Kidney (tissue), 14 donors: ENCODE measurements around the gene SERPINI1. TPM values are rescaled to one million over a fixed set of nuclear protein-coding genes. Genes with fewer than 3 reads are reported as not detected.

Experiments used
- DNase-seq, 5 donors: peaks; one replicate each; pipeline ENCODE4 v3.0.0-alpha.2; 2013 to 2020
- FAIRE-seq: peaks from 2 replicates; lab custom pipeline; 2012; peaks lifted over from hg19 to GRCh38; lab: Jason Lieb, UNC
- H3K27ac ChIP-seq, 2 donors: one replicate each; pipeline ENCODE4 v1.7.0; 2013; ENCODE audit warnings: low read depth in 2 of 2, low read length in 2 of 2, inconsistent platforms in 1 of 2
- H3K27me3 ChIP-seq: one replicate; pipeline ENCODE4 v1.7.1; 2013; ENCODE audit warnings: low read length, inconsistent platforms; ENCODE audit not compliant: control insufficient read depth, insufficient read depth
- H3K36me3 ChIP-seq, 3 donors: one replicate each; pipeline versions ENCODE4 v1.7.0 to v1.7.1; 2013; ENCODE audit warnings: low read length in 3 of 3, control low read depth in 1 of 3, inconsistent platforms in 1 of 3; ENCODE audit not compliant: insufficient read depth in 3 of 3, control insufficient read depth in 2 of 3
- H3K4me1 ChIP-seq, 3 donors: one replicate each; pipeline versions ENCODE4 v1.7.0 to v1.7.1; 2013; ENCODE audit warnings: low read length in 3 of 3, inconsistent platforms in 1 of 3, low read depth in 1 of 3; ENCODE audit not compliant: control insufficient read depth in 2 of 3, insufficient read depth in 2 of 3
- H3K4me3 ChIP-seq, 3 donors: one replicate each; pipeline versions ENCODE4 v1.7.0 to v1.8.1; 2013; ENCODE audit warnings: low read length in 3 of 3, control low read depth in 1 of 3, inconsistent platforms in 1 of 3
- H3K9ac ChIP-seq, 3 donors: one replicate each; pipeline versions ENCODE4 v1.7.0 to v1.7.1; 2013; ENCODE audit warnings: low read length in 3 of 3, control low read depth in 1 of 3, inconsistent platforms in 1 of 3
- H3K9me3 ChIP-seq, 3 donors: one replicate each; pipeline versions ENCODE4 v1.7.0 to v1.7.1; 2013; ENCODE audit warnings: low read length in 3 of 3, control low read depth in 1 of 3, inconsistent platforms in 1 of 3; ENCODE audit not compliant: control insufficient read depth in 2 of 3, insufficient read depth in 1 of 3
- CTCF ChIP-seq: IDR thresholded peaks from 3 replicates; pipeline ENCODE4 v1.5.1; 2012; ENCODE audit warnings: mild to moderate bottlenecking, moderate library complexity, borderline replicate concordance; ENCODE audit not compliant: insufficient read depth; ENCODE audit errors: extremely low read depth
- intact Hi-C: fragments of 100-400 bp; cut with DNase I; formaldehyde crosslinking; loops from one replicate; pipeline ENCODE4 v1.11.1; 2022
- polyA plus RNA-seq: library from polyadenylated mRNA; stranded (reverse); fragments of 350-450 nt; fragmentation: Illumina TruSeq; extraction: RNeasy Lipid Tissue Mini Kit (QIAGEN cat#74804); gene quantifications from one replicate; pipeline ENCODE4 v1.2.3, GENCODE V29; 2014; ENCODE audit warnings: low read depth, low replicate concordance; ENCODE audit not compliant: insufficient read depth
- total RNA-seq: library from RNA; stranded (reverse); fragmentation: NEBNext Ultra II Directional; extraction: Animal tissue kit (Norgen Biotek cat#: 25700); gene quantifications from one replicate; pipeline ENCODE4 v1.2.1, GENCODE V29; 2021
- donor health status: control.
- donor health status: control.
- donor health status: control.
- donor health status: control.
- donor health status: control.
- donor health status: DM: yes; HTN: yes; CAD: no.
- donor health status: Normal renal cell carcinoma (clear cell type).

Gene SERPINI1
- total and polyA plus RNA-seq, 2 donors from 2014 or later, result 9.5 to 35.3 TPM

- H3K36me3 ChIP-seq, result peaks cover 0 to 12% (median 8%) of the 10 kb centered on the region in 3 donors
- DNase-seq (no peak), FAIRE-seq (no peak)
- intact Hi-C loops, result no loop called here
- no peak overlapping the region for H3K4me3 ChIP-seq
- H3K27ac ChIP-seq, result no peak overlapping the region
- H3K4me1 ChIP-seq, result no peaks in the 10 kb centered on the region
- H3K27me3 ChIP-seq, result no peaks in the 10 kb centered on the region
- no peaks in the 10 kb centered on the region for H3K9me3 ChIP-seq
- H3K9ac ChIP-seq, result no peak overlapping the region
- no peak for TF ChIP-seq CTCF
These were observed 20.6 kb upstream of the SERPINI1 start for GRCh38 chr3:167714871-167715270.

GRCh38 chr3:167716920-167717319, 18.6 kb upstream of the SERPINI1 start:
- H3K27me3 ChIP-seq, result no peaks in the 10 kb centered on the region
- no peak overlapping the region for H3K4me3 ChIP-seq
- no peaks in the 10 kb centered on the region for H3K9me3 ChIP-seq
- intact Hi-C loops, result no loop called here
- H3K9ac ChIP-seq, result no peak overlapping the region
- H3K27ac ChIP-seq, result no peak overlapping the region
- no peaks in the 10 kb centered on the region for H3K4me1 ChIP-seq
- DNase-seq (peak in 2 of 5 donors; percentile 8 to 12), FAIRE-seq (no peak)
- H3K36me3 ChIP-seq, result peaks cover 0 to 10% (median 8%) of the 10 kb centered on the region in 3 donors
- TF ChIP-seq CTCF, result no peak

GRCh38 chr3:167718582-167718981, 16.9 kb upstream of the SERPINI1 start:
- no peak for FAIRE-seq
- H3K4me1 ChIP-seq, result peaks cover 0 to 3% (median 0%) of the 10 kb centered on the region in 3 donors
- H3K27ac ChIP-seq, result no peak overlapping the region
- no peak for DNase-seq
- intact Hi-C loops, result no loop called here
- TF ChIP-seq CTCF, result no peak
- H3K9me3 ChIP-seq, result no peaks in the 10 kb centered on the region
- peaks cover 0 to 10% (median 8%) of the 10 kb centered on the region in 3 donors for H3K36me3 ChIP-seq
- H3K4me3 ChIP-seq, result no peak overlapping the region
- no peak overlapping the region for H3K9ac ChIP-seq
- no peaks in the 10 kb centered on the region for H3K27me3 ChIP-seq

- no peaks in the 10 kb centered on the region for H3K27me3 ChIP-seq
- no peak overlapping the region for H3K27ac ChIP-seq
- DNase-seq (no peak), FAIRE-seq (no peak)
- TF ChIP-seq CTCF, result no peak
- H3K4me1 ChIP-seq, result peaks cover 0 to 3% (median 0%) of the 10 kb centered on the region in 3 donors
- no peaks in the 10 kb centered on the region for H3K9me3 ChIP-seq
- peaks cover 0 to 10% (median 5%) of the 10 kb centered on the region in 3 donors for H3K36me3 ChIP-seq
- no peak overlapping the region for H3K9ac ChIP-seq
- intact Hi-C loops, result no loop called here
- H3K4me3 ChIP-seq, result no peak overlapping the region
These were observed 12.5 kb upstream of the SERPINI1 start for GRCh38 chr3:167723025-167723512.
